T-helper 2 cell treated with Interferon-gamma antibody and Interleukin-4, amounts not matched to agents 100 ng/mL and 5 ng/mL, for 36 hours (primary cell): ENCODE measurements around the gene GPC6. TPM values are rescaled to one million over a fixed set of nuclear protein-coding genes. Genes with fewer than 3 reads are reported as not detected.
"Not testable (repeated sequence)": the region's sequence is repeated elsewhere in the genome, so short reads cannot be mapped to it uniquely, and the experiment has no call there.

Experiments
- intact Hi-C: fragments of 100-400 bp; cut with micrococcal nuclease; formaldehyde crosslinking; loops from one replicate; pipeline ENCODE4 v1.15.1; 2023
- total RNA-seq: library from RNA; stranded (reverse); gene quantifications from 2 replicates; pipeline ENCODE4 v1.2.3, GENCODE V29; 2022

The GPC6 gene
- total RNA-seq, 1 donor from 2014 or later, result not detected

GRCh38 chr13:93316841-93317240, 90.2 kb downstream of the GPC6 start:
- intact Hi-C loops, result no loop called here

- intact Hi-C loops, result no loop called here
Measured at GRCh38 chr13:93318534-93319254, 92.1 kb downstream of the GPC6 start.

- intact Hi-C loops, result no loop called here
Measured at GRCh38 chr13:93320942-93321341, 94.3 kb downstream of the GPC6 start.

GRCh38 chr13:93323880-93324279, 97.3 kb downstream of the GPC6 start:
- intact Hi-C loops, result not testable (repeated sequence)

GRCh38 chr13:93325303-93326233, 99.0 kb downstream of the GPC6 start:
- intact Hi-C loops, result no loop called here

GRCh38 chr13:93326234-93326811, 99.7 kb downstream of the GPC6 start:
- intact Hi-C loops, result no loop called here

- intact Hi-C loops, result no loop called here
Measured at GRCh38 chr13:93328943-93329342, 102.3 kb downstream of the GPC6 start.

GRCh38 chr13:93336728-93337127, 110.1 kb downstream of the GPC6 start:
- intact Hi-C loops, result no loop called here

- intact Hi-C loops, result no loop called here
Measured at GRCh38 chr13:93338030-93338429, 111.4 kb downstream of the GPC6 start.

- intact Hi-C loops, result no loop called here
Measured at GRCh38 chr13:93338906-93339305, 112.3 kb downstream of the GPC6 start.

GRCh38 chr13:93339550-93339949, 112.9 kb downstream of the GPC6 start:
- intact Hi-C loops, result no loop called here

GRCh38 chr13:93341517-93341916, 114.9 kb downstream of the GPC6 start:
- intact Hi-C loops, result no loop called here

- intact Hi-C loops, result no loop called here
Measured at GRCh38 chr13:93343097-93343496, 116.5 kb downstream of the GPC6 start.

GRCh38 chr13:93344048-93344705, 117.6 kb downstream of the GPC6 start:
- intact Hi-C loops, result no loop called here

GRCh38 chr13:93345024-93345423, 118.4 kb downstream of the GPC6 start:
- intact Hi-C loops, result no loop called here

- intact Hi-C loops, result no loop called here
Measured at GRCh38 chr13:93345770-93346169, 119.2 kb downstream of the GPC6 start.

GRCh38 chr13:93352616-93353015, 126.0 kb downstream of the GPC6 start:
- intact Hi-C loops, result no loop called here

GRCh38 chr13:93355094-93355493, 128.5 kb downstream of the GPC6 start:
- intact Hi-C loops, result no loop called here

GRCh38 chr13:93356469-93356868, 129.9 kb downstream of the GPC6 start:
- intact Hi-C loops, result no loop called here

- intact Hi-C loops, result no loop called here
Measured at GRCh38 chr13:93360021-93360420, 133.4 kb downstream of the GPC6 start.

GRCh38 chr13:93361703-93362102, 135.1 kb downstream of the GPC6 start:
- intact Hi-C loops, result no loop called here

GRCh38 chr13:93364166-93364565, 137.6 kb downstream of the GPC6 start:
- intact Hi-C loops, result no loop called here
